H1 (cell line): ENCODE measurements around the gene RUFY3. TPM values are rescaled to one million over a fixed set of nuclear protein-coding genes. Genes with fewer than 3 reads are reported as not detected.

Experiments
- CBX5 ChIP-seq: fragments of 300-800, 300-1000 bp; sonication (generic); IDR thresholded peaks from 2 replicates; pipeline ENCODE4 v1.7.1; 2016; ENCODE audit warnings: antibody characterized with exemption, low read length, low read depth
- KDM4A ChIP-seq: IDR thresholded peaks from one replicate; pipeline ENCODE4 v1.7.1; 2012; ENCODE audit warnings: low read depth, mild to moderate bottlenecking, moderate library complexity, low read length, inconsistent platforms; ENCODE audit not compliant: severe bottlenecking
- RAD21 ChIP-seq, 2 experiments: IDR thresholded peaks in 1 of 2; conservative IDR thresholded peaks in 1 of 2; 2 replicates each; pipeline ENCODE4 v1.6.1; 2011; ENCODE audit warnings: low read depth in 2 of 2, low read length in 2 of 2, improper control_type of control experiment in 1 of 2, inconsistent platforms in 1 of 2, mild to moderate bottlenecking in 1 of 2, moderate library complexity in 1 of 2
- SIN3A ChIP-seq, 2 experiments: IDR thresholded peaks in 1 of 2; conservative IDR thresholded peaks in 1 of 2; 2 replicates each; pipeline ENCODE4 v1.6.1; 2011 to 2012; ENCODE audit warnings: low read length in 2 of 2, improper control_type of control experiment in 1 of 2, low read depth in 1 of 2, mild to moderate bottlenecking in 1 of 2
- SIX5 ChIP-seq: IDR thresholded peaks from 2 replicates; pipeline ENCODE4 v1.6.1; 2011; ENCODE audit warnings: mild to moderate bottlenecking, low read depth, low read length
- TEAD4 ChIP-seq: IDR thresholded peaks from 2 replicates; pipeline ENCODE4 v1.6.1; 2012; ENCODE audit warnings: low read depth, low read length, inconsistent platforms, mixed read lengths
- USF2 ChIP-seq: IDR thresholded peaks from 2 replicates; pipeline ENCODE4 v1.6.1; 2011; ENCODE audit warnings: low read length, improper control_type of control experiment
- polyA plus RNA-seq, 7 experiments: library from polyadenylated mRNA; depleted of rRNA in 3 of 7; stranded (reverse) in 5 of 7; unstranded in 2 of 7; fragments of >200 nt in 5 of 7; fragments of 200-250 nt in 2 of 7; gene quantifications; 1 replicate in 5 of 7; 2 replicates in 1 of 7; 4 replicates in 1 of 7; pipeline versions ENCODE4 v1.2.1 to v1.2.3, GENCODE V29; 2011 to 2013; ENCODE audit warnings: missing spikeins in 2 of 7, mixed read lengths in 2 of 7
- total RNA-seq: library from RNA; stranded (reverse); fragmentation: NEBNext Ultra II Directional; extraction: Animal tissue kit (Norgen Biotek cat#: 25700); gene quantifications from 2 replicates; pipeline ENCODE4 v1.2.1, GENCODE V29; 2021

The RUFY3 gene
- total and polyA plus RNA-seq, 2 of the 8 experiments (the other 6 are each of a cell fraction or from before 2014, with no cell fraction given): 7.8 to 33.1 TPM

GRCh38 chr4:70713453-70714078 is 8.2 kb upstream of the RUFY3 start (continued):
- TF ChIP-seq USF2 (no peak), CBX5 (no peak), KDM4A (no peak), SIX5 (no peak), RAD21 (IDR thresholded peaks at IDR 0.05 in 1 of 2, conservative IDR thresholded peaks at IDR 0.05 in 1 of 2; ENCODE audit: low read depth in 2 of 2, low read length in 2 of 2) (no peak), TEAD4 (no peak), SIN3A (conservative IDR thresholded peaks at IDR 0.05 in 1 of 2, IDR thresholded peaks at IDR 0.05 in 1 of 2; ENCODE audit: low read depth in 1 of 2, low read length in 2 of 2) (no peak)
